Fibroblast of peridontal ligament (primary cell): ENCODE measurements around the gene ANXA4.
A peak's percentile ranks its signal among the peaks of the same experiment; 100 is the strongest.

Experiments used
- DNase-seq: peaks from one replicate; pipeline ENCODE4 v3.0.0-alpha.2; 2010; ENCODE audit errors: extremely low read depth

The ANXA4 gene

DNA sequence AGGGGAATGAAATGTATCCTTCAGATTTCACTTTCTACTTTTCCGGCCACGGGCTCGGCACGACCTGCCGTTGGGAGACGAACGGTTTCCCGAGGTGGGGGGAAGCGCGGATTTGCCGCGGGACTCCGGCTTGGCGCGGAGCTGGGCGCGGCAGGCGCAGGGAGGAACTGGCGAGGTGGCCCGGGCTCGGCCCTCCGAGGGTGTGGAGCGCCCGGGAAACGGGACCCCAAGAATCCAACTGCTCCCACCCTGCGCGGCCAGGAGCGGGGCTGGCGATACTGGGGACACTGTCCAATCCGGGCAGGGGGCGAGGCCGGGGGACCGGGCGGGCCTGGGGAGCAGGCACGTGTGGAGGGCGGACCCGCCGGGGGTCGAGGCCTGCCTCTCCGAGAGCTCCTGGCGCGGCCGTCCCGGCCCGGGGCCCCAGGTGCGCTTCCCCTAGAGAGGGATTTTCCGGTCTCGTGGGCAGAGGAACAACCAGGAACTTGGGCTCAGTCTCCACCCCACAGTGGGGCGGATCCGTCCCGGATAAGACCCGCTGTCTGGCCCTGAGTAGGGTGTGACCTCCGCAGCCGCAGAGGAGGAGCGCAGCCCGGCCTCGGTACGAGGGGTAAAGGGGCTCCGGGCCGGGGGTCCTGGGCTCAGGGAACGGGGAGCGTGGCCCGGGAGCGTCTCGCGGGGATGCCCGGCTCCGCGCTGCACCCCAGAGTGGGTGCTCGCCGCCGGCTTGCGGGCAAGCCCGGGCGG lies at the start of gene ANXA4:
Gene ANXA4 (plus strand): TSS at position 560 of the 747 bp plus-strand sequence. CDS start 39,432 bp downstream, outside the sequence.
- peak; percentile 46 for DNase-seq

DNA sequence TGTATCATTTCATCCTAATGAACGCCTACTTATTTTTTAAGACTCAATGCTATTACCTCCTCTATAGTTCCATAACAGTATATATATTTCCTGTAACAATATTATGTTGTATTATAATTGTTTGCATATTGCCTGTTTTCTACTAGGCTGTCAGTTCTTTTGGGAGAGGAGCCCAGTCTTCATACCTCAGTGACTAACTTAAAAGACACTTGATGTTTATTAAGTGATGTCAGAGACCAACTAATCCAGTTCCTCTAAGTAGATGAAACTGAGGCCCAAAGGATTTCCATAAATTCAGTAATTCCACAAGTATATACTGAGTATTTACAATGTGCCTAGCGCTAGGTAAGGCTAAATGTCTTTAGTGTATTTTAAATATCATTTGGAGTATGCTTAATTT lies 49.5 kb upstream of the ANXA4 start:
- DNase-seq, result peak; percentile 61

DNA sequence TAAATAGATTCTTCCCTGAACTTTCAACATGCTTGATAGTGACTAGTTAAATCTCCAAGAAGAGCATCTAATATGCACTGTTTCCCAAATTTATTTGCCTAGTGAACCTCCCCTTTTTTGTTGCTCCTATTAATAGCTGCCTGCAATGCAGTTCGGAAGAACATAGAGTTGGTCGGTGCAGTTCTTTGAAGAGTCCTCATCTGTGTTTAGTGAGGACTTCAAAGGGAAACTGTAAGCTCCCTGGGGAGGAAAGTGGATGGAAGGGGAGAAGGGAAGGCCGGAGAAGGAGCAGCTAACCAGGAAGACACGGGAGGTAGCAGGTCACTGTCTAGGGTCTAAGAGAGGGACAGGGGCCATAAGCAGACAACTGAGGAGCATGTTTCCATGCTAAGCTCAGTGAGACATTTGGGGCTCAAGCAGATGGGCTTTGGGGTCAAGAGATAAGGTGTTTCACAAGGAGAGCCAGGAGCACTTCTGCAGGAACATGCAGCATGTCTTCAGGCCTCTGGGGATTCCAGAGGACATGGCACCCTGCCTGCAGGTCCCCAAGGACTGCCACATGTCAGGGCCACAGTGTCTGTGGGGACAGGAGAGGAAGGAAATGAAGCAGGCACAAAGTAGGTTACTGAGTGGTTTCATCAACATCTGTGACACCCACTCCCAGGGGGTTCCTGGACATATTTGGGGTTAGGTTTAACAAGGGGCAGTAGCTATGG lies 48.7 kb upstream of the ANXA4 start:
- no peak for DNase-seq

DNA sequence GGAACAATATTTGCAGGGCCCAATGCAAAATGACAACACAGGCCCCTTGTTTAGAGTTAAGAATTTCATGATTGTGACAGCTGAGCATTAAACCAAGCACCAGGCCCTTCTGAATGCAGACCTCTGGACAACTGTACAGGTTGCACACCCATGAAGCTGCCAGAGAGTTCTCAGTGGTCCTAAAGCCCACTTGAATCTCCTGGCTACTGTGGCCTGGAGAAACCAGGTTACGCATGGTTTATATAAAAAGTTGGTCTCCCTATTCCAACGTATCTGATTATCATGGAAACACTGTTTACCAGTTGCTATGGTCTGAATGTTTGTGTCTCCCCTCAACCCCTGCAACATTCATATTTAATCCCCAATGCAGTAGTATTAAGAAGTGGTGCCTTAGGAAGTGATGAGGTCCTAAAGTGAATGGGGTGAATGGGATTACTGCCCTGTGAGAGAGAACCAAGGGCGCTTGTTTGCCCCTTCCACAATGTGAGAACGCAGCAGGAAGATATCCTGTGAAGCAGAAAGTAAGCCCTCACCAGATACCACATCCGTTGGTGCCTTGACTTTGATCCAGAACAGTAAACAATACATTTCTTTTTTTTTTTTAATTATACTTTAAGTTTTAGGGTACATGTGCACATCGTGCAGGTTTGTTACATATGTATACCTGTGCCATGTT lies 48.0 kb upstream of the ANXA4 start:
- DNase-seq, result no peak

DNA sequence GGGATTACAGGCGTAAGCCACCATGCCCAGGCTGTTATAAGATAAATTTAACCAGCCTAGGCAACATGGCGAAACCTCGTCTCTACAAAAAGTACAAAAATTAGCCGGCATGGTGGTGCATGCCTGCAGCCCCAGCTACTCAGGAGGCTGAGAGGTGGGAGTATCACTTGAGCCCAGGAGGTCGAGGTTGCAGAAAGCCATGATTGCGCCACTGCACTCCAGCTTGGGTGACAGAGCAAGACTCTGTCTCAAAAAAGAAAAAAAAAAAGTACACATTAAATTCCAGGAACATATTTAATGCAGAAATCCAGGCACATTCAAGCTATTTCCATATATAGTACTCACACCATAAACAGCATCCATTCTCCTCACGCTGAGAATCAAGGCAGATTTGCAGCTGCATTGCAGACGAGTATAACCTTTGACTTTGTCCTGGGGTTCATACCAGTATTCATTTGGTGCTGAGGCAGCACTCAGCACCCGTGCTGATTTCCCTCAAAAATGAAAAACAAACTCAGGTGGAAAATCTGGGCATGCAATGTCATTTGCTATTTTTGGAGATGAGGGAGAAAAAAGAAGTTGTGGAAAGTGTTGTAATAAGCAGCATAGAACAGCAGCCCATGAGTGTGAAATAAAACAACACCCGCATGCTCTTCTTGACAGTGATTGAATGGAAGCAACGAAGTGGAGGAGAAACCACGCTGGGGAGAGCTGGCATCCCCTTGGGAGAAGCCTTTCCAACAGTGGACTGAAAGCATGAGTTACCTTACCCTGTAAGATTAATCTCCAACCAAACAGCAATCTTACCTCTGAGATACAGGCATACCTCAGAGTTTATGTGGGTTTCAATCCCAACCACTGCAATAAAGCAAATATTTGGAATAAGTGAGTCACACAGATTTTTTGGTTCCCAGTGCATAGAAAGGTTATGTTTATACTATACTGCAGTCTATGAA lies 46.8 kb upstream of the ANXA4 start:
- peak; percentile 84 for DNase-seq

DNA sequence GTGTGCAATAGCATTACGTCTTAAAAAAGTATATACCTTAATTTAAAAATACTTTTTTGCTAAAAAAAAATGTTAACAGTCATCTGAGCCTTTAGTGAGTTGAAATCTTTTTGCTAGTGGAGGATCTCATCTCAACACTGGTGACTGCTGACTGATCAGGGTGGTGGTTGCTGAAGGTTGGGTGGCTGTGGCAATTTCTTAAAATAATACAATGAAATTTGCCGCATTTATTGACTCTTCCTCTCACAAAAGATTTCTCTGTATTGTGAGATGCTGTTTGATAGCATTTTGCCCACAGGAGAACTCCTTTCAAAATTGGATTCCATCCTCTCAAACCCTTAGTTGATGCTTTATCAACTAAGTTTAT lies 46.1 kb upstream of the ANXA4 start:
- no peak for DNase-seq

DNA sequence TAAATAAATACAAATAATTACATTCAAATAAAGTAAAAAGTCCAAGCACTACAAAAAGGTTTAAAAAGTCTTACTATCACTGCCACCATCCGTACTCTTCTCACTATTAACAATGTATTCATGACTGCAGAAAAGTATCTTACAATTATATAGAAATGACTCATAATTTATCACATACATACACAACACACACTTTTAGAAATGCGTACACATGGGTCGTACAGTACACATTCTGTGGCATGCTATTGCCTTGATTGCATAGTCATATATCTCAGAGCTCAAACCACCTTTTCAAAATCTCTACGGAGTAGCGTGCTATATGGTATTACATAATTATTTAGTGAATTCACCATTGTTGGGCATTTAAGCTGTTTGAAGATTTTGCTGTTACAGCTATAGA lies 41.6 kb upstream of the ANXA4 start:
- no peak for DNase-seq

DNA sequence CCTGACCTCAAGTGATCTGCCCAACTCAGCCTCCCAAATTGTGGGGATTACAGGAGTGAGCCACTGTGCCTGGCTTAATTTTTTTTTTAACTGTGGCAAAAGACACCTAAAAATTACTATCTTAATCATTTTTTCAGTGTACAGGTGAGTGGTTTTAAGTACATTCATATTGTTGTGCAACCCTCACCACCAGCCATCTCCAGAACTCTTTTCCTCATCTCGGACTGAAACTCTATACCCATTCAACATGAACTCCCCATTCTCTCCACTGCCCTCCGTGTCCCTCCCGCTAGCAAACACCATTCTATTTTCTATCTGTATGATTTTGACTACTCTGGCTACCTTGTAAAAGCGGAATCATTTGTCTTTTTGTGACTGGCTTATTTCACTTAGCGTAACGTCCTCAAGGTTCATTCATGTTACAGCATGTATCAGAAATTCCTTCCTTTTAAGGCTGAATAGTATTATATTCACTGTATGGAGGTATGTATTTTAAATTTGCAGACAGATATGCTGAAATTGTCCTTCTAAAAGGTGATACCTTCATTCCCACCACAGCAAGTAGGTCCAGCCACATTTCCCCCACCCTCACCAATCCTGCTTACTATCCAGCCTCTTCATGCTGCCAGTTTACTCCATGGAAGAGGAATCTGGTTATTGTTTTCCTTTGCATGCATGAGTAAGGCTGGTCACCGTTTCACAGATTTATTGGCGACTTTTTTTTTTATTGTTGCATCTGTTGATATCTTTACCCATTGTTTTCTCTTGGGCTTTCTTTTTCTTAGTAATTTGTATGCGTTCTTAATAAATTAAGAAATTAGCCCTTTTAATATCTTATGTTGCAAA lies 40.6 kb upstream of the ANXA4 start:
- no peak for DNase-seq

DNA sequence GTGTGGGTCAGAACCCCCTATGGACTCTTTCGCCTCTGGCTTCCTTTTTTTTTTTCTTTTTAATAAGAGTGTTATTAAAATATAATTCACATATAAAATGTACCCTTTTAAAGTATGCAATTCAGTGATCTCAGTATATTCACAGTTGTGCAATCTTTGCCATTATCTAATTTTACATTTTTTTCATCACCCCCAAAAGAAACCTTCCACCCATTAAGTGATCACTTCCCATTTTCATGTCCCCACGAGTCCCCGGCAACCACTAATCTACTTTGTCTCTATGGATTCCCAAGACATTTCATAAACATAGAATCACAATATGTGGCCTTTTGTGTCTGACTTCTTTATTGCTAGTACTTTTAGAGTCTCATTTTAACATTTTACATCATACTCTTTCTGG lies 38.7 kb upstream of the ANXA4 start:
- DNase-seq, result no peak

DNA sequence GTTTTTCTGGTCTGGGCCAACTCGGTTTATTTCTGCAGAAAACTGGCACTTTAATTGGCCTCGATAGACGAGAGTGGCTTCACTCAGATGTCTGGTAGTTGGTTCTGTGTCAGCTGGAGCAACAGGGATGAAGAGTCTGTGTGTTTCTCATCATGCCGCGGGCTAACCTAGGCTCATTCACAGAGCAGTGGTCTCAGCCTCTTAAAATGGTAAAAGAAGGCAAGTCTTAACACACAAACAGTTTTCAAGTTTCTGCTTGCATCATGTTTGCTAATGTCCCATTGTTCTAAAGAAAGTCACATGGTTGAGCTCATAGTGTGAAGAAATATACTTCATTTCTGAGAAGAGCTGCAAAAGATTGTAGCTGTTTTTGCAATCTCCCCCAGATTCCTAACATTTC lies 37.5 kb upstream of the ANXA4 start:
- no peak for DNase-seq

DNA sequence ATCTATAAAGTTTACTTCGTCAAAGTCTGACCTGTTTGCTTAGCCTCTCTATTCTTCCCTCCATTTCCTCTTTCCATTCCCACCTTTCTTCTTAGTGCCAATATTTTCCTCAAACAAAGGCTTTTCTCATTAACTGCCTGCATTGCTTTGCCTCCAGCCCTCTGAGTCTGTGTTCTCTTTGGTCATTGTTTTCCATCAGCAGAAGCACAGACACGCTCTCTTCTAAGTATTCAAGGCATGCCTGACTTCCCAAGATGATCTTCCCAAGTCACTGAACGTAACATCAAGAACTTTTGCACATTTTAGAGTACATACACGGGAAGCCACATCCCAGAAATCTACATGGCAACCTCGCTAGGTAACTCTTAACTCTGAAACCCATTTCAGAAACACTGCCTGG lies 32.6 kb upstream of the ANXA4 start:
- no peak for DNase-seq

DNA sequence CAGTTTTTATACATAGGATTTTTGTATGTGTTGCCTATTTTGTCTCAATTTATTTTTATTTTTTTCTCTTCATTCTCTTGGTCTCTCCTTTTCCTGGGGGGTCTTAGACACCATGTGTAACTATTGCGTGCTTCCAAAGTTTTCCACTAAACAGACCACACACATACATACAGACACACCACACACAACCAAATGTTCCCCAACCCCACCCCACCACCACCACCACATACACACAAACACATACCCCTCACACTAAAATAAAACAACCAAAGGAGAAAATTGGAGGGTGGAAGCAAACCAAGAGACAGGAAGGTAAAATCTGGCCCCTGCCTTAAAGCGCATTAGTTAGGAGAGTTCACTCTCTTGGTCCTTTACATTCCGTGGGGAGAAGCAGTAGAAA lies 30.0 kb upstream of the ANXA4 start:
- DNase-seq, result no peak

DNA sequence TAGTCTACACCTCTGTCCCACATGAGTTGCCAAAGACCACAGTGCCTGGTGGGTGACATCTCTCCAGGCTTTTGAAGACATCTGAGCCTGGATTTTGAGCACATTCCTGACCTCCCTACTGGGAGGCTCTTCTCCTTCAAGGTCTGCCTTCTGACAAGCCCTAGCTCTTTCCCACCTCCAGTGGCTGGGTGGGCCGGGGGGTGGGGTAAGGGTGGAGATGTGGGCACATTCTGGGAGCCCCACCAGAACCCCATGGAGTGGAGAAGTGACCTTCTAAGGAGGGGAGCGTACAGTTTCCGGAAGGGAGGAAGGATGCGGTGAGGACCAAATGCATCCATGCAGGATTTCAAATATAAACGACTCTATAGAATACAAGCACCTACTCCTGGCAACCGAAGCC lies 27.9 kb upstream of the ANXA4 start:
- DNase-seq, result no peak

DNA sequence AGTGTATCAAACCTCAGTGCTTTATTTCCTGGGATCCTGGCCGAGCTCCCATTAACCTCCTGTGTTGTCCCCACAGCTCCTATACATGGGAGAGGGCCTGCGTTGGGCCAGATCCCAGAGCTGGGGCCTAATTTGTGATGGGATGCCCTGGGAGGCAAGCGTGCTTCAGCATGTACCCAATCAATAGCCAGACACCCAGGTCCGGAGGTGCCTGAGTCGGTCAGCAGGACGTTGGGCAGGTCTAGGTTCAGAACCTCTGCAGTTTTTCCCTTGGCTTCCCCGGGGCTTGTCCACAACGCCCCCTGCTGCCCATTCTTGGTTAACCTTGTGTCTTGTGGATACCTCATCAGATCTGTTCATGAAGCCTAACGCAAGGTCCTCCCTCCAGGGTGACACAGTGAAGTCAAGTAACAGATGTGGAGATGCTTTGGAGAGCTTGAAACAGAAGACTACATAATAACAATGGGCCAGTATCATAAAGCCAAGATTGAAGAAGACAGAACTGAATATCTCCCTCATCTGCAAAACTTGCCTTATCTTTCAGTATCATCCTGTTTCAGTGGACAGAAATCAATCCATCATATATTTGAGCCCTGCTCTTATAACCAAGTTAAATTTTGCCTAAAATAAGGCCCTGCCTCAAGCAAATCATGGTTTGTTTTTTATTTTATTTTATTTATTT lies 27.3 kb upstream of the ANXA4 start:
- peak; percentile 83 for DNase-seq

DNA sequence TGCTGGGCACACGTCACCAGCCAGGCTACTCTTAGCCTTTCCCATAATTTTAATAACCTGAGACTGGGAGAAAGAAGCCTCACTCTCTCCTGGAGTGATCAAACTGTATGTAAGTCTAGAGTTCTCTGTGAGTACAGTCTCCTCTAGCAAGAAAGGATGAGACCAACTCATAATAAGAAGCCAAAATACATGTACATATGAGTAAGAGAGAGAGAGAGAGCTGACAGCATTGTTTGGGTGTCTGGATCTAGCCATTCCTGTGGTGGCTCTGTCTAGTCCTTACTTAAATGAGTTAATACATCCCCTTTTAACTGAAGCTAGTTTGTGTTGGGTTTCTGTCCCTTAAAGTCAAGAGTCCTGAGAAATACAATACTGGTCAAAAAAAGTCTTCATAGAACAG lies 26.0 kb upstream of the ANXA4 start:
- DNase-seq, result no peak

DNA sequence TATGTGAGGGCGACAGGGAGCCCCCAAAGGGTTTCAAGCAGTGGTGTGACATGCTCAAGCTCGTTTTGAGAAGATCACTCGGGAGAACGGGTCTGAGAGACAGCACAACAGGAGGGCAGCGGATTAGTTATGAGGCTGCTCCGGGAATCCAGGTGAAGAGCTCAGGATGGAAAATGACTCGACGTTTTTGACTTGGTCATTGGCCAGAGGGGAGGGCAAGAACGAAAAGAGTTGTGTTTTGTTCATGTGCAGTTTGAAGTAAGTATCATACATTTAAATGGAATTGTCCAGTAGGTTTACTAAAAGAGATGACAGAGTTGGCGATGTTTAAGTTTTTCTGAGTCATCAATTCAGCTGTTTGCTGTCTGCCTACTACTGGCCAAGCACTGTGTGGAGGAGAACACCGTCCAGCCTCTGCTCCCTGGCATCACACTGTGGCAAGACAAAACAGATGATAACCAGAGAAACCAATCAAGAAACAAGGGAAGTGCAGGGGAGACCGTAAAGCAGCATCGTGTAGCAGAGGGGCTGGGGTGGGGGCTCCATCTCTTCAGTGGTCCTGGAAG lies 25.3 kb upstream of the ANXA4 start:
- DNase-seq, result peak; percentile 65

DNA sequence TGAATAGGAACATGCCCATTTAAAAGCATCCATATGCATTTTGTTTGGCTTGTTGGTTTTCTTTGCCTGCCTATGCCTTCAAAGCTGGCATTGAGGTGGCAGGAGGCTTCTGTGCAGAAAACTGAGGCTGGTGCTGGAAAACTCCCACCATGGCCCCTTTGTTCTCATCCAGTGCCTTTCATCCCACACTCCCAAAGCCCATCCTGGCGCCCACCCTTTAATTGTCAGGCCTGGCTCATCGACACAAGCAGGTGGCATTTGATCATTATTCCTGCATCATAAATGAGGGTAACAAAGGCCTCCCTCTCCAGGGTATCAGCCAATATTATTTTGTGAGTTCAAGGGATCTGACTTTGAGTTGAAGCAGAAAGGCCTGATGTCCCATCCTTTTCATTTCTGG lies 24.7 kb upstream of the ANXA4 start:
- DNase-seq, result no peak

DNA sequence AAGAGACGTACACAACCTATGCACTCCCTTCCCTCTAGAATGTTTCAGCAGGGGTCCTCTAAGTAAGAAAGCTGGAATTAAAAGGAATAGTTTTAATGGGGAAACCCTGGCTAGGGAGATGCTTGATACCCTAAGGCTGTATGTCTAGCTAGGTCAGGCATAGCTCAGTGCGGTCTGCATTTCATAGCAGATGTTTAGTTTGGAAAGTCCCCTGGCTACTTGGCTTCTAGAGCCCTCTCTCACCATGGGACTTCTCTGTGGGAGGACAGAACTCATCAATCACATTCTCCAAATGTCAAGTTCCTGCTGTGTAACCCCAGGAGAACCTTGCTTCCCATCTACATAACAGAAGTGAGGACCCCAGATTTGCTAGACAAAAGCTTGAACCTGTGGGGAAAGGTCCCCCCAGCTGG lies 24.1 kb upstream of the ANXA4 start:
- no peak for DNase-seq

DNA sequence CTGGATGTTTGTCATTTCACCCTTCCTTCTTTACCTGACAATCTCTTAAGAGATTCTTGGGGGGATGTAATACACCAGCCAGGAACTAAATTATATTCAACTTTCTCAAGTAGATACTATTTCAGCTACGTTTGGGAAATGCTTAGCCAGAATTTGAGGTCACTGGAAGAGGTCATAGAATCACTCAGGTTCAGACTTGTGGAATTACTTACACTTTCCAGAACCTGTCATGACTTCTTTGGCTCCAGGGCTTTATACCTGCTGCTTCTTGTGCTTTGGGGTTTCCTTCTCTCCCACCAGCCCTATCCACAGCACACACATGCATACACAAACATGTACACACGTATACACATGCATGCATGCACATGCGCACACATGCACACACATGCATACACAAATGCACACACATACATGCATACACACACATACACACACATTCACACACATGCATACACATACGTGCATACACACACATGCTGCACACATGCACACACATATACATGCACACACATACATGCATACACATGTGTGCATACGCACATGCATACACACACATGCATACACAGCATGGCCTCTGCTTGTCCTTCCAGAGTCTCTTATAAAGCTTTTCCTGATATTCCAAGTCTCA lies 23.5 kb upstream of the ANXA4 start:
- DNase-seq, result no peak
